ENCODE data around the gene TRMT44.

GRCh38 chr4:8453957-8454356, 13.4 kb downstream of the TRMT44 start:
- TF ChIP-seq, protein P1, sequence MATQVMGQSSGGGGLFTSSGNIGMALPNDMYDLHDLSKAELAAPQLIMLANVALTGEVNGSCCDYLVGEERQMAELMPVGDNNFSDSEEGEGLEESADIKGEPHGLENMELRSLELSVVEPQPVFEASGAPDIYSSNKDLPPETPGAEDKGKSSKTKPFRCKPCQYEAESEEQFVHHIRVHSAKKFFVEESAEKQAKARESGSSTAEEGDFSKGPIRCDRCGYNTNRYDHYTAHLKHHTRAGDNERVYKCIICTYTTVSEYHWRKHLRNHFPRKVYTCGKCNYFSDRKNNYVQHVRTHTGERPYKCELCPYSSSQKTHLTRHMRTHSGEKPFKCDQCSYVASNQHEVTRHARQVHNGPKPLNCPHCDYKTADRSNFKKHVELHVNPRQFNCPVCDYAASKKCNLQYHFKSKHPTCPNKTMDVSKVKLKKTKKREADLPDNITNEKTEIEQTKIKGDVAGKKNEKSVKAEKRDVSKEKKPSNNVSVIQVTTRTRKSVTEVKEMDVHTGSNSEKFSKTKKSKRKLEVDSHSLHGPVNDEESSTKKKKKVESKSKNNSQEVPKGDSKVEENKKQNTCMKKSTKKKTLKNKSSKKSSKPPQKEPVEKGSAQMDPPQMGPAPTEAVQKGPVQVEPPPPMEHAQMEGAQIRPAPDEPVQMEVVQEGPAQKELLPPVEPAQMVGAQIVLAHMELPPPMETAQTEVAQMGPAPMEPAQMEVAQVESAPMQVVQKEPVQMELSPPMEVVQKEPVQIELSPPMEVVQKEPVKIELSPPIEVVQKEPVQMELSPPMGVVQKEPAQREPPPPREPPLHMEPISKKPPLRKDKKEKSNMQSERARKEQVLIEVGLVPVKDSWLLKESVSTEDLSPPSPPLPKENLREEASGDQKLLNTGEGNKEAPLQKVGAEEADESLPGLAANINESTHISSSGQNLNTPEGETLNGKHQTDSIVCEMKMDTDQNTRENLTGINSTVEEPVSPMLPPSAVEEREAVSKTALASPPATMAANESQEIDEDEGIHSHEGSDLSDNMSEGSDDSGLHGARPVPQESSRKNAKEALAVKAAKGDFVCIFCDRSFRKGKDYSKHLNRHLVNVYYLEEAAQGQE (IDR thresholded peaks at IDR 0.05; ENCODE audit: low read depth) = no peak
- TF ChIP-seq, protein P2, sequence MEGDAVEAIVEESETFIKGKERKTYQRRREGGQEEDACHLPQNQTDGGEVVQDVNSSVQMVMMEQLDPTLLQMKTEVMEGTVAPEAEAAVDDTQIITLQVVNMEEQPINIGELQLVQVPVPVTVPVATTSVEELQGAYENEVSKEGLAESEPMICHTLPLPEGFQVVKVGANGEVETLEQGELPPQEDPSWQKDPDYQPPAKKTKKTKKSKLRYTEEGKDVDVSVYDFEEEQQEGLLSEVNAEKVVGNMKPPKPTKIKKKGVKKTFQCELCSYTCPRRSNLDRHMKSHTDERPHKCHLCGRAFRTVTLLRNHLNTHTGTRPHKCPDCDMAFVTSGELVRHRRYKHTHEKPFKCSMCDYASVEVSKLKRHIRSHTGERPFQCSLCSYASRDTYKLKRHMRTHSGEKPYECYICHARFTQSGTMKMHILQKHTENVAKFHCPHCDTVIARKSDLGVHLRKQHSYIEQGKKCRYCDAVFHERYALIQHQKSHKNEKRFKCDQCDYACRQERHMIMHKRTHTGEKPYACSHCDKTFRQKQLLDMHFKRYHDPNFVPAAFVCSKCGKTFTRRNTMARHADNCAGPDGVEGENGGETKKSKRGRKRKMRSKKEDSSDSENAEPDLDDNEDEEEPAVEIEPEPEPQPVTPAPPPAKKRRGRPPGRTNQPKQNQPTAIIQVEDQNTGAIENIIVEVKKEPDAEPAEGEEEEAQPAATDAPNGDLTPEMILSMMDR (IDR thresholded peaks at IDR 0.05 in 2 of 3, conservative IDR thresholded peaks at IDR 0.05 in 1 of 3; ENCODE audit: borderline replicate concordance in 1 of 3, insufficient read depth in 1 of 3, low read depth in 2 of 3, low read length in 2 of 3) = no peak
- TF ChIP-seq POLR2A (IDR thresholded peaks at IDR 0.05; ENCODE audit: borderline replicate concordance, extremely low read depth, insufficient read depth, insufficient read length) = no peak
- TF ChIP-seq MAX (IDR thresholded peaks at IDR 0.05) = no peak
